ENCODE measurements around the gene FMN1.

The FMN1 gene

GRCh38 chr15:33153548-33153947, 41.0 kb downstream of the FMN1 start:
- peaks cover 4% of the 10 kb centered on the region for H3K4me1 Mint-ChIP-seq
- H3K27ac Mint-ChIP-seq = no peak overlapping the region
- ATAC-seq (no peak), DNase-seq (ENCODE audit: low spot score in 2 of 2) (no peak)
- H3K4me3 Mint-ChIP-seq = no peak overlapping the region
- H3K36me3 Mint-ChIP-seq = no peaks in the 10 kb centered on the region
- no peaks in the 10 kb centered on the region for H3K9me3 Mint-ChIP-seq

GRCh38 chr15:33152502-33153109, 41.9 kb downstream of the FMN1 start:
- H3K4me3 Mint-ChIP-seq = no peak overlapping the region
- H3K36me3 Mint-ChIP-seq = no peaks in the 10 kb centered on the region
- ATAC-seq (no peak), DNase-seq (ENCODE audit: low spot score in 2 of 2) (no peak)
- H3K9me3 Mint-ChIP-seq = no peaks in the 10 kb centered on the region
- H3K27ac Mint-ChIP-seq = no peak overlapping the region
- peaks cover 10% of the 10 kb centered on the region for H3K4me1 Mint-ChIP-seq

- H3K36me3 Mint-ChIP-seq = no peaks in the 10 kb centered on the region
- no peak overlapping the region for H3K4me3 Mint-ChIP-seq
- H3K9me3 Mint-ChIP-seq = no peaks in the 10 kb centered on the region
- no peak for ATAC-seq
- no peak overlapping the region for H3K27ac Mint-ChIP-seq
- no peak for DNase-seq (ENCODE audit: low spot score in 2 of 2)
- peaks cover 10% of the 10 kb centered on the region for H3K4me1 Mint-ChIP-seq
Observed at GRCh38 chr15:33150971-33151370, 43.5 kb downstream of the FMN1 start.

- Mint-ChIP-seq H3K27ac (no peak overlapping the region), H3K4me1 (peaks cover 10% of the 10 kb centered on the region), H3K9me3 (no peaks in the 10 kb centered on the region), H3K4me3 (no peak overlapping the region), H3K36me3 (no peaks in the 10 kb centered on the region)
- ATAC-seq (no peak), DNase-seq (ENCODE audit: low spot score in 2 of 2) (no peak)
Observed at GRCh38 chr15:33150431-33150941, 44.0 kb downstream of the FMN1 start.

GRCh38 chr15:33149919-33150318, 44.6 kb downstream of the FMN1 start:
- no peak overlapping the region for H3K27ac Mint-ChIP-seq
- no peak for DNase-seq (ENCODE audit: low spot score in 2 of 2)
- no peak overlapping the region for H3K4me3 Mint-ChIP-seq
- no peaks in the 10 kb centered on the region for H3K36me3 Mint-ChIP-seq
- no peaks in the 10 kb centered on the region for H3K9me3 Mint-ChIP-seq
- H3K4me1 Mint-ChIP-seq = peaks cover 10% of the 10 kb centered on the region
- no peak for ATAC-seq

- ATAC-seq (peak; percentile 37), DNase-seq (ENCODE audit: low spot score in 2 of 2) (no peak)
- no peak overlapping the region for H3K27ac Mint-ChIP-seq
- no peaks in the 10 kb centered on the region for H3K36me3 Mint-ChIP-seq
- H3K9me3 Mint-ChIP-seq = no peaks in the 10 kb centered on the region
- H3K4me1 Mint-ChIP-seq = peaks cover 10% of the 10 kb centered on the region
- H3K4me3 Mint-ChIP-seq = peak overlapping the region; percentile 6
Observed at GRCh38 chr15:33148129-33148751, 46.3 kb downstream of the FMN1 start.

GRCh38 chr15:33146051-33146450, 48.5 kb downstream of the FMN1 start:
- DNase-seq (ENCODE audit: low spot score in 2 of 2) (no peak), ATAC-seq (no peak)
- Mint-ChIP-seq H3K4me1 (peaks cover 10% of the 10 kb centered on the region), H3K27ac (no peak overlapping the region), H3K4me3 (no peak overlapping the region), H3K9me3 (no peaks in the 10 kb centered on the region), H3K36me3 (no peaks in the 10 kb centered on the region)

- Mint-ChIP-seq H3K36me3 (no peaks in the 10 kb centered on the region), H3K4me1 (peaks cover 10% of the 10 kb centered on the region), H3K4me3 (no peak overlapping the region), H3K27ac (no peak overlapping the region), H3K9me3 (no peaks in the 10 kb centered on the region)
- ATAC-seq (no peak), DNase-seq (ENCODE audit: low spot score in 2 of 2) (no peak)
Observed at GRCh38 chr15:33145447-33145846, 49.1 kb downstream of the FMN1 start.

GRCh38 chr15:33142708-33143107, 51.8 kb downstream of the FMN1 start:
- DNase-seq (ENCODE audit: low spot score in 2 of 2) = no peak
- Mint-ChIP-seq H3K4me1 (no peaks in the 10 kb centered on the region), H3K9me3 (no peaks in the 10 kb centered on the region), H3K4me3 (no peak overlapping the region), H3K27ac (no peak overlapping the region), H3K36me3 (no peaks in the 10 kb centered on the region)
- ATAC-seq = no peak

GRCh38 chr15:33138000-33138399, 56.5 kb downstream of the FMN1 start:
- no peak for DNase-seq (ENCODE audit: low spot score in 2 of 2)

GRCh38 chr15:33137101-33137500, 57.4 kb downstream of the FMN1 start:
- Mint-ChIP-seq H3K27ac (no peak overlapping the region), H3K9me3 (no peaks in the 10 kb centered on the region), H3K4me3 (no peak overlapping the region), H3K4me1 (no peaks in the 10 kb centered on the region), H3K36me3 (no peaks in the 10 kb centered on the region)
- ATAC-seq (no peak), DNase-seq (ENCODE audit: low spot score in 2 of 2) (no peak)

More at GRCh38 chr15:33138000-33138399, 56.5 kb downstream of the FMN1 start:
- Mint-ChIP-seq H3K4me1 (no peaks in the 10 kb centered on the region), H3K4me3 (no peak overlapping the region), H3K36me3 (no peaks in the 10 kb centered on the region), H3K9me3 (no peaks in the 10 kb centered on the region), H3K27ac (no peak overlapping the region)
- no peak for ATAC-seq

- Mint-ChIP-seq H3K27ac (no peak overlapping the region), H3K4me3 (no peak overlapping the region), H3K36me3 (no peaks in the 10 kb centered on the region), H3K9me3 (no peaks in the 10 kb centered on the region), H3K4me1 (no peaks in the 10 kb centered on the region)
- no peak for DNase-seq (ENCODE audit: low spot score in 2 of 2)
- ATAC-seq = no peak
Observed at GRCh38 chr15:33136353-33136752, 58.2 kb downstream of the FMN1 start.

GRCh38 chr15:33135355-33135781, 59.1 kb downstream of the FMN1 start:
- no peaks in the 10 kb centered on the region for H3K36me3 Mint-ChIP-seq
- H3K9me3 Mint-ChIP-seq = no peaks in the 10 kb centered on the region
- DNase-seq (ENCODE audit: low spot score in 2 of 2) (no peak), ATAC-seq (no peak)
- H3K27ac Mint-ChIP-seq = no peak overlapping the region
- no peak overlapping the region for H3K4me3 Mint-ChIP-seq
- H3K4me1 Mint-ChIP-seq = no peaks in the 10 kb centered on the region

GRCh38 chr15:33132722-33133345, 61.7 kb downstream of the FMN1 start:
- ATAC-seq (no peak), DNase-seq (ENCODE audit: low spot score in 2 of 2) (no peak)
- Mint-ChIP-seq H3K36me3 (no peaks in the 10 kb centered on the region), H3K4me1 (no peaks in the 10 kb centered on the region), H3K9me3 (peaks cover 2% of the 10 kb centered on the region), H3K27ac (no peak overlapping the region), H3K4me3 (no peak overlapping the region)

GRCh38 chr15:33132233-33132580, 62.3 kb downstream of the FMN1 start:
- Mint-ChIP-seq H3K4me3 (no peak overlapping the region), H3K9me3 (peaks cover 4% of the 10 kb centered on the region), H3K27ac (no peak overlapping the region), H3K4me1 (no peaks in the 10 kb centered on the region), H3K36me3 (no peaks in the 10 kb centered on the region)
- DNase-seq (ENCODE audit: low spot score in 2 of 2) (no peak), ATAC-seq (no peak)

Data from stimulated activated effector memory CD8-positive, alpha-beta T cell treated with anti-CD3 and anti-CD28 coated beads, Interleukin-12 subunit alpha, Interleukin-12 subunit beta, amount 100 ng/mL, for 72 hours (primary cell).